ENCODE results near the gene C5orf46. TPM values are rescaled to one million over a fixed set of nuclear protein-coding genes. Genes with fewer than 3 reads are reported as not detected.
"Not testable (repeated sequence)": the region's sequence is repeated elsewhere in the genome, so short reads cannot be mapped to it uniquely, and the experiment has no call there.

C5orf46 gene
- total and polyA plus RNA-seq, 4 experiments from 2014 or later = not detected

- H3K27me3 ChIP-seq (ENCODE audit: insufficient read depth, low read length) = no peaks in the 10 kb centered on the region
- DNase-seq = no peak
- ChIA-PET CTCF (ENCODE audit: partially characterized antibody) (no interaction called here), POLR2A (ENCODE audit: partially characterized antibody) (no interaction called here)
- peaks cover 0 to 3% (median 0%) of the 10 kb centered on the region in 8 donors for H3K9me3 Mint-ChIP-seq
- no peaks in the 10 kb centered on the region for H3K4me1 ChIP-seq (ENCODE audit: insufficient read depth, low read length)
- H3K4me3 ChIP-seq (ENCODE audit: low read length in 2 of 2) = no peak overlapping the region
- no peaks in the 10 kb centered on the region for H3K36me3 ChIP-seq (ENCODE audit: insufficient read depth, low read length)
- peaks cover 0 to 1% of the 10 kb centered on the region in 2 donors for H3K27me3 Mint-ChIP-seq
- no peak overlapping the region for H3K27ac ChIP-seq (ENCODE audit: low read depth, low read length)
- H3K4me3 Mint-ChIP-seq = no peak overlapping the region
- no peaks in the 10 kb centered on the region for H3K36me3 Mint-ChIP-seq
- H3K27ac Mint-ChIP-seq = no peak overlapping the region
- no peaks in the 10 kb centered on the region for H3K4me1 Mint-ChIP-seq
- intact Hi-C loops (cut with micrococcal nuclease) = no loop called here
- no peaks in the 10 kb centered on the region for H3K9me3 ChIP-seq (ENCODE audit: control insufficient read depth in 1 of 2, low read length in 2 of 2)
These were observed 29.7 kb downstream of the C5orf46 start for GRCh38 chr5:147876626-147877025.

- H3K27me3 ChIP-seq (ENCODE audit: insufficient read depth, low read length) = no peaks in the 10 kb centered on the region
- POLR2A ChIA-PET (ENCODE audit: partially characterized antibody) = no interaction called here
- no peaks in the 10 kb centered on the region for H3K9me3 ChIP-seq (ENCODE audit: control insufficient read depth in 1 of 2, low read length in 2 of 2)
- no peaks in the 10 kb centered on the region for H3K36me3 Mint-ChIP-seq
- DNase-seq = no peak
- no peaks in the 10 kb centered on the region for H3K4me1 Mint-ChIP-seq
- CTCF ChIA-PET (ENCODE audit: partially characterized antibody) = no interaction called here
- no peak overlapping the region for H3K27ac ChIP-seq (ENCODE audit: low read depth, low read length)
- peaks cover 0 to 1% of the 10 kb centered on the region in 2 donors for H3K27me3 Mint-ChIP-seq
- peaks cover 0 to 3% (median 0%) of the 10 kb centered on the region in 8 donors for H3K9me3 Mint-ChIP-seq
- H3K36me3 ChIP-seq (ENCODE audit: insufficient read depth, low read length) = no peaks in the 10 kb centered on the region
- no peak overlapping the region for H3K27ac Mint-ChIP-seq
- H3K4me3 Mint-ChIP-seq = no peak overlapping the region
- H3K4me3 ChIP-seq (ENCODE audit: low read length in 2 of 2) = no peak overlapping the region
- no peaks in the 10 kb centered on the region for H3K4me1 ChIP-seq (ENCODE audit: insufficient read depth, low read length)
- intact Hi-C loops (cut with micrococcal nuclease) = no loop called here
These were observed 30.2 kb downstream of the C5orf46 start for GRCh38 chr5:147876141-147876540.

- DNase-seq = no peak
- H3K27me3 ChIP-seq (ENCODE audit: insufficient read depth, low read length) = no peaks in the 10 kb centered on the region
- Mint-ChIP-seq H3K9me3 (peaks cover 0 to 3% (median 0%) of the 10 kb centered on the region in 8 donors), H3K4me3 (no peak overlapping the region), H3K27me3 (peaks cover 0 to 1% of the 10 kb centered on the region in 2 donors), H3K4me1 (no peaks in the 10 kb centered on the region), H3K36me3 (no peaks in the 10 kb centered on the region), H3K27ac (no peak overlapping the region)
- intact Hi-C loops (cut with micrococcal nuclease) = no loop called here
- POLR2A ChIA-PET (ENCODE audit: partially characterized antibody) = no interaction called here
- no peaks in the 10 kb centered on the region for H3K36me3 ChIP-seq (ENCODE audit: insufficient read depth, low read length)
- H3K9me3 ChIP-seq (ENCODE audit: control insufficient read depth in 1 of 2, low read length in 2 of 2) = no peaks in the 10 kb centered on the region
- H3K4me3 ChIP-seq (ENCODE audit: low read length in 2 of 2) = no peak overlapping the region
- H3K4me1 ChIP-seq (ENCODE audit: insufficient read depth, low read length) = no peaks in the 10 kb centered on the region
- H3K27ac ChIP-seq (ENCODE audit: low read depth, low read length) = no peak overlapping the region
- CTCF ChIA-PET (ENCODE audit: partially characterized antibody) = no interaction called here
These were observed 31.4 kb downstream of the C5orf46 start for GRCh38 chr5:147874910-147875367.

- H3K4me3 Mint-ChIP-seq; H3K27me3 ChIP-seq (ENCODE audit: insufficient read depth, low read length); H3K36me3 ChIP-seq (ENCODE audit: insufficient read depth, low read length); H3K9me3 ChIP-seq (ENCODE audit: control insufficient read depth in 1 of 2, low read length in 2 of 2); H3K36me3 Mint-ChIP-seq; H3K27ac ChIP-seq (ENCODE audit: low read depth, low read length); H3K4me1 Mint-ChIP-seq; DNase-seq; H3K27me3 Mint-ChIP-seq; H3K9me3 Mint-ChIP-seq; H3K4me1 ChIP-seq (ENCODE audit: insufficient read depth, low read length); intact Hi-C loops (cut with micrococcal nuclease); CTCF ChIA-PET (ENCODE audit: partially characterized antibody); H3K4me3 ChIP-seq (ENCODE audit: low read length in 2 of 2); POLR2A ChIA-PET (ENCODE audit: partially characterized antibody); H3K27ac Mint-ChIP-seq: not testable (repeated sequence)
These were observed 32.0 kb downstream of the C5orf46 start for GRCh38 chr5:147874118-147874875.

GRCh38 chr5:147872744-147873435, 33.4 kb downstream of the C5orf46 start:
- DNase-seq; CTCF ChIA-PET (ENCODE audit: partially characterized antibody); H3K27ac ChIP-seq (ENCODE audit: low read depth, low read length); H3K4me3 Mint-ChIP-seq; POLR2A ChIA-PET (ENCODE audit: partially characterized antibody); H3K4me1 ChIP-seq (ENCODE audit: insufficient read depth, low read length); H3K9me3 Mint-ChIP-seq; intact Hi-C loops (cut with micrococcal nuclease); H3K4me1 Mint-ChIP-seq; H3K36me3 Mint-ChIP-seq; H3K4me3 ChIP-seq (ENCODE audit: low read length in 2 of 2); H3K36me3 ChIP-seq (ENCODE audit: insufficient read depth, low read length); H3K27me3 ChIP-seq (ENCODE audit: insufficient read depth, low read length); H3K27me3 Mint-ChIP-seq; H3K27ac Mint-ChIP-seq; H3K9me3 ChIP-seq (ENCODE audit: control insufficient read depth in 1 of 2, low read length in 2 of 2): not testable (repeated sequence)

- H3K36me3 ChIP-seq (ENCODE audit: insufficient read depth, low read length); POLR2A ChIA-PET (ENCODE audit: partially characterized antibody); H3K27me3 Mint-ChIP-seq; H3K27me3 ChIP-seq (ENCODE audit: insufficient read depth, low read length); DNase-seq; H3K27ac ChIP-seq (ENCODE audit: low read depth, low read length); H3K9me3 Mint-ChIP-seq; H3K4me1 ChIP-seq (ENCODE audit: insufficient read depth, low read length); H3K9me3 ChIP-seq (ENCODE audit: control insufficient read depth in 1 of 2, low read length in 2 of 2); H3K4me3 ChIP-seq (ENCODE audit: low read length in 2 of 2); H3K4me3 Mint-ChIP-seq; H3K36me3 Mint-ChIP-seq; CTCF ChIA-PET (ENCODE audit: partially characterized antibody); H3K4me1 Mint-ChIP-seq; intact Hi-C loops (cut with micrococcal nuclease); H3K27ac Mint-ChIP-seq: not testable (repeated sequence)
These were observed 34.3 kb downstream of the C5orf46 start for GRCh38 chr5:147871980-147872549.

GRCh38 chr5:147869892-147870291, 36.4 kb downstream of the C5orf46 start:
- H3K36me3 Mint-ChIP-seq; CTCF ChIA-PET (ENCODE audit: partially characterized antibody); H3K36me3 ChIP-seq (ENCODE audit: insufficient read depth, low read length); H3K4me3 ChIP-seq (ENCODE audit: low read length in 2 of 2); DNase-seq; H3K27me3 ChIP-seq (ENCODE audit: insufficient read depth, low read length); H3K4me3 Mint-ChIP-seq; H3K27ac Mint-ChIP-seq; H3K4me1 Mint-ChIP-seq; H3K9me3 Mint-ChIP-seq; H3K4me1 ChIP-seq (ENCODE audit: insufficient read depth, low read length); H3K9me3 ChIP-seq (ENCODE audit: control insufficient read depth in 1 of 2, low read length in 2 of 2); POLR2A ChIA-PET (ENCODE audit: partially characterized antibody); H3K27me3 Mint-ChIP-seq; intact Hi-C loops (cut with micrococcal nuclease); H3K27ac ChIP-seq (ENCODE audit: low read depth, low read length): not testable (repeated sequence)

Data from CD4-positive, alpha-beta memory T cell (primary cell).